ENCODE results near the gene A1CF.
"Not testable (repeated sequence)": the region's sequence is repeated elsewhere in the genome, so short reads cannot be mapped to it uniquely, and the experiment has no call there.

A1CF gene

DNA sequence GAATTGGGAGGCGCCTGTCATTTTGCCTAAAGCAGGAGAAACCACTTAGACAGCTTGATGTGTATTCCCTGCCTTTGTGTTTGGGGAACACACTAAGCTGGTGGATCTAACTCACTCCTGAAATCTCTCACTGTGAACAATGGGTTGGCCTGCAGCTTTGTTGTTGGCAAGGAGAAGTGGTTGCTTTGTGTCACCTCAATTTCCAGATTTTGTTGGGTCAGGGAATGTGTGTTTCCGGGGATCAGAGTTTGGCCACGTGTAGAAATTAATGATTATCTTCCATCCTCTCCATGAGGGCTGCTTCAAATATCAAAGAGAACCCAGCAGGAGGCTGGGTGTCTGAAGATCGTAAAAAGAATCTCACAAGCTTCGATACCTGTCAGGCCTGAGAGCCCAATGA, 27.8 kb downstream of the A1CF start:
- DNase-seq, result no peak

DNA sequence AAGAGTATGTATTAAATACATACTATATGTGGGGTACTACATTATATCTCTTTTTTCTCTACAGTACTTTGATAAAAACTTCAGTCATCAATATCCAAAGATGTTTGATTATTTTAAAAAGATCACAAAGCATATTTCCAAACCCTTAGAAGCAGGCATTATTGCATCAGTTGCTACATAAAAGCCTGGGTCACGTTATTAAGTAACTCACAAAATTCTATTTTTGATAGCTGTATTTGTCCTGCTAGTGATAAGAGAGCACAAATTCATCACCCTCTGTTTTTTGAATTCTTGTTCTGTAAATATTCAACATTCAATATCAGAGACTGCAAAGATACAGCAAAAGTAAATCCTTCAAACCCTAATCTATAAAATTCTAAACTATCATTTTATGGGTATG, 30.0 kb downstream of the A1CF start:
- no peak for DNase-seq

DNA sequence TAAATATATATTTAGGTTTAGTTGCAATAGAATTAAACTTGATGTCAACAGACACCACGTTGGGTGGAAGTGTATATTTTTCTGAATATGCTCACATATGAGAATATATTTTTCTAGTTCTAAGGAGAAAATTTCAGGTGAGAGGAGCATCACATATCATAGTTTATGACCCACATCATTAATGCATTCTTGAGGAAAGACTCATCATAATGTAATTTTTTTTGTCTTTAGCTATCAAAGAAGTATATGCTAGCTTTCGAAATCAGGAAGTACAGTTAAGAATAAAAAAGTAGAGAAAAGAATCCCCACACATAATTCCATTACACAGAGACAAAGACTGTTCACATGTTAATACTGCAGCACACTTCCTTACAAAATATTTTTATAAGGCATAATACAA, 30.4 kb downstream of the A1CF start:
- DNase-seq, result no peak

DNA sequence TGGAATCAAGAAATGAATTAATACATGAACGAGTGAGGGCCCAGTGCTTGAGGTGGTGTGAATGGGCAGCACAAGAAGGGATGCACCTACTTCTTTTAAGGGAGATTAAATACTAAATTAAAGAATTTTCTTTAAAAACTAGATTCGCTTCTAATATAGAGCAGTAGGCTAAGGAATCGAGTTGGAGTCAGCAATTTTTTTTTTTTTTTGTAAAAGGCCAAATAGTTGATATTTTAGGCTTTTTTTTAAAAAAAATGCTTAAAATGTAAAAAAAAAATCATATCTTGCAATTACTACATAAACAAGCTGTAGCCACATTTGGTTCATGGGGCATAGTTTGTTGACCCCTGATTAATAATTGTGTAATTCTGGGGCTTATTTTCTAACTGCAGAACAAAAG, 31.9 kb downstream of the A1CF start:
- no peak for DNase-seq

DNA sequence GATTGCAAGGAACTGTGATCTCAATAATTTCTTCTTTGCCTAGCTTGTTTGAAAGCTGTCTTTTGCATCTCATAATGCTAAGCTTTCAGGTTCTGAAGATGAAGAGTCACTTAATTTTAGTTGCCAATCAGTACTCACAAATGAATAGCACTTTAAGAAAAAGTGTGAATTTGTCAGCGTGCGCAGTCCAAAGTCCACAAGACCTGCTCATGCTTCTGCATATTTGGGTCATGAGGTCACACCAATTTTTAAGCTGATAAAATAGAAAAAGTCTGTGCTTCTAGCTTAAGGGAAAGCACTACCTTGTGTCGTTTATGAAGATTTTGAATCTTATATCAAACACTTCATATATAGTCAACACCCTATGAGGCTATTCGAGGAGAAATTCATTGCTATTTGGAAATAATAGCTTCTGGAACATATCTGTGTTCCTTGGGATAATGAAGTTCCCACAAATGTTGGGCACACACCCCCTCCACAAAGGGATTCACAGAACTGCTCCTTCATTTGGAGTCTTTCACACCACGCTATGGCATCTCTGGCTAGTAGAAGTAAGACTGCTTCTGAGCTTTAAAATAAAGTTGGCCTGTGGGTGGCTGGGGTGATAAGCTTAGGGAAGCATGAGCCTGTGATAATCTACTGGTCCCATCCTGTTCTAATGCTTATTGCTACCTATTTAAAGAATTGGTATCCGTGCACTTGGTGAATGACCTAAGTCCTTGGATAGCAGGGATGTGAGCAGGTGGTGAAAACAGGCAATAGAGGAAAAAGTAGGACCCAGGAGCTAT, 33.3 kb downstream of the A1CF start:
- no peak for DNase-seq

DNA sequence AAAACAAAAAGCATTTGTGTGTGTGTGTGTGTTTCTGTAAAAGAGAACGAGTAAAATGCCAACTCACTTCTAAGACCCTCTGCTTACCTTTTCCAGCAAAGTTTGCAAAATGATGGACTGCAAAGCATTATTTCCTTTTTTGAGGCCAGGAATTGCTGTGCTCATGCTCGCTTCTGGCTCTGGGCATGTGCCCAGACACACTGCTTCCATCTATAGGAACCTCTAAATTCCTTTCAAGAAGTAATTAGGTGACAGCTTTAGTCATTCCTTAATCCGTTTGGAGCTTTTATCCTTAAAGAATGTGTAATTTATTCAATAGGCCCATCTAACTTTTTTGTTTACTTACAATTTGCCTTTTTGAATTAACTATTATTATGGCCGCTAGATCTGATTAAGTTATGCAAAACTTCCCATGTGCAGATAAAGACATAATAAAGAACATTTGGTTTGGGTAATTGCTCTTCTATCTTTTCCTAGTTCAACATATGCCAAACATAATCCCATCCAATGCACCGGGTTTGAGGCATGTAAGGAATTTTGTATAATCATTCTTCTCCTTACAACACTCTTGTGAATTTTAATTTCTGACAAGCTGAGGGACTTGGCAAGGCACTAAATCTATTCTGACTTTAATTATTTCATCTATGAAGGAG, 34.7 kb downstream of the A1CF start:
- no peak for DNase-seq

DNA sequence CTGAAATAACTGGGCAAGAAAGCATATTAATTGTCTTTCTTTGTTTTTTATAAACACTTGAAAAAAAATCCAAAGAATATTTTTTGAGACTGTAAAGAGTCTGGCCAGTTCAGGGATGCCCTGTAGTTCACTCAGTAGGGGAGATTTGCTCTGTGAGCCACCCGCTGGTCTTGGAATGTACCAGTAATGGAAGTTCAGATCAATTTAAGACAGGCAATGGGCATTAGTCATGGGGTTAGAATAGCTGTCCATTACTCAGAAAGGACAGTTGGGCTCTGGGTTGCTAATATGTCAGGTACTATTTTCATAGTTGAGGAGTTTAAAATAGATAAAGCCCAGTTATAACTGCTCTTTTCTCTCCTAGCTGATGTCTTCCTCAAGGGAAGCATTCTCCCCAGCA, 38.7 kb downstream of the A1CF start:
- DNase-seq, result no peak

DNA sequence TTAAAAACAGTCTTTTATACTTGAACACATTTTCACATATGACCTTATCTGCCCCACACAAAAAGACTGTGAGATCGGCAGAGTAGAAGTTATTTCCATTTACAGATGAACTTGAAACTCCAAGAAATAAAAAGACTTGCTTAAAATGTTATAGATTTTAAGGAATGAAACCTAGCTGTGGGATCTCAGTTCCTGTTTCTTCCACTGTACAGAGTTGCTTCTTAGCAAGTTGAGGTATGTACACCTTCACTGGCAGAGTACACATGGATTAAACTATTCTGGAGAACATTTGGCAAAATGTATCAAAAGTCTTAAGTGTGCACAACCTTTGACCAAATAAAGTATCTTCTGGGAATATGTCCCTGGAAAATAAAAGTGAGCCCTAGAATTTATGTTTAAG, 48.3 kb downstream of the A1CF start:
- no peak for DNase-seq

DNA sequence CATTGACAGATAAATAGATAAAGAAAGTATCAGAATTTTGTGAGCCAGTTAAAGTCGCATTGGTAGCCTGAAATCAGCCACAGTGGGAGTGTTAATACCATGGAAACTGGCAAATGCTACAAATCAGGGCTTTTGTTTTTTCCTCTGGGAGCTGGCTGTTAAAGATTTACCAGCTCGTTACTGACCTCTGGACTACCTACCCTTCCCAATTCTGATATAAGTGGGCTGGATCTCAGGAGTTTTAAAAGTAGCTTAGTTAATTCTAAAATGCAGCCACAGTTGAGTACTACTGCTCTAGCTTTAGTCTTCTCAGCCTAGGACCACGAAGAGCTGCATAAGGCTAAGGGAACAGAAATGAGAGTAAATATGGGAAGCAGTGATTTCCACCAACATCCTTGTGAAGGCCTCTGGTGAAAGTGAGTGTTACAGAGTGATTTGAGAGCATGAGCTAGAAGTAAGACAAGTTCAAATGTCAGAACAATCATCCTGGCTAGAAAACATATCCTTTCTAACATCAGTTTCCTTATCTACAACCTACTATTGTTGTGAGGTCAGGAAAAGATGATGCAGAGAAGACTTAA, 53.2 kb downstream of the A1CF start:
- no peak for DNase-seq

DNA sequence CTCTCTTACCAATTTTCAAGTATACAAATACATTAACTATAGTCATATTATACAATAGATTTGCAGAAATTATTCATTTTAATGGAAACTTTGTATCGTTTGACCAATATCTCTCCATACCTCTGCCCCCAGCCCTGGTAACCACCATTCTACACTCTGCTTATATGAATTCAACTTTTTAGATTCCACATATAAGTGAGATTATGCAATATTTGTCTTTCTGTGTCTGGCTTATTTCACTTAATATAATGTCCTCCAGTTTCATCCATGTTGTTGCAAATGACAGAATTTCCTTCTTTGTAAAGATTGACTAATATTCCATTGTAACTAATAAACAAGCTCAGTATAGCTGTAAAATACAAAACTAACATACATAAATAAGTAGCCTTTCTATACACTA, 55.4 kb downstream of the A1CF start:
- no peak for DNase-seq

DNA sequence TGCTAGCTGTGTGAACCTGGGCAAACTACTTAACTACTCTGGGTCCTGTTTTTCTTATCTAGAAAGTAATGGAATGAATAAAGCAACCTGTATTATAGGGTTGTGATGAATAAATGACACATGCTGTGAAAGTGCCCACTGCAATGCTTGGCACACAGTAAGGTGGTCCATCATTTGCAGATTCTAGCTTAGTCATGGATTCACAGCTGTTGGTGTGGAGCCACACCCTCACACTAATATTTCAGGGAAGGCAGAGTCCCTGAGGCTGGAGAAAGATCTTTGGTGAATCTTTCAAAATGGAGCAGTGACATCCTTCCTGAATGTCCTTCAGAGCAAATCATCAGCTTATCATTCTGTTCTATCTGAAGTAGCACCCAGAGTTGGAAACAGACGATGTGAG, 60.6 kb downstream of the A1CF start:
- no peak for DNase-seq

DNA sequence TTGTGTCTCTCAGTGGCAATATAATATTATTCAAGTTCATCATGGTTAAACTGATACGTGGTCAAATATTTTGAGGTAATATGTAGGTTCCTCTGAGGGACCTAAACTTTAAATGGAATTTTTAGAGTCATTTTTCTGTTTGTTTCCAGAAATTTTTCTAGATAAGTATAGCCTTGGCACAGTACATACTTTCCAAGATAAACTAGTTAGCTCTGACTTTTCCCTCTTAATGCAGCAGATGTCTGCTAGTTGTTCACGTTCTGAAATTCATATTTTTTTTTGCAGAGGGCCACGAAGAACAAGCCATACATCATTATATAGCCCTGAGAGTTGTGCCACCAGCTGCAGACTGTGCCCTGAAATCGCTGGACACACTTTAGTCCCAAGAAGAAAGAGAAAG, 61.6 kb downstream of the A1CF start:
- DNase-seq, result no peak

DNA sequence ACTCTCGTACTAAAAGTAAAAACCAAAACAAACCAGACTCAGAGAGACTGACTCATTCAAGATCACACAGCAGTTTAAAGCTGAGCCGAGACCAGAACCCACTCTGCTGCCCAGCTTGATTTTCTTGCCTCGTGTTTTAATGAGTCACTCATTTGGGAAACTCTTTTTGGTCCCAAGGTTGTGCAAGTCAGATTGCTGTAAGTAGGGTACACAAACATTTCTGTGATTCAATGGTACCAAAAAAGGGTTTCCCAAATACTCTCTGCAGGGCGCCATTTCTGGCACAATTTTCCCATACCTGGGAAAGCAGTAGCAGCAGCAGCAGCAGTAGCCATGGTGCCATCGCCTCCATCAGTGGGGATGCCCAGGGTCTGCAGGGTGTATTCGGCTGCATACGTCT, 75.8 kb downstream of the A1CF start:
- DNase-seq, result no peak

DNA sequence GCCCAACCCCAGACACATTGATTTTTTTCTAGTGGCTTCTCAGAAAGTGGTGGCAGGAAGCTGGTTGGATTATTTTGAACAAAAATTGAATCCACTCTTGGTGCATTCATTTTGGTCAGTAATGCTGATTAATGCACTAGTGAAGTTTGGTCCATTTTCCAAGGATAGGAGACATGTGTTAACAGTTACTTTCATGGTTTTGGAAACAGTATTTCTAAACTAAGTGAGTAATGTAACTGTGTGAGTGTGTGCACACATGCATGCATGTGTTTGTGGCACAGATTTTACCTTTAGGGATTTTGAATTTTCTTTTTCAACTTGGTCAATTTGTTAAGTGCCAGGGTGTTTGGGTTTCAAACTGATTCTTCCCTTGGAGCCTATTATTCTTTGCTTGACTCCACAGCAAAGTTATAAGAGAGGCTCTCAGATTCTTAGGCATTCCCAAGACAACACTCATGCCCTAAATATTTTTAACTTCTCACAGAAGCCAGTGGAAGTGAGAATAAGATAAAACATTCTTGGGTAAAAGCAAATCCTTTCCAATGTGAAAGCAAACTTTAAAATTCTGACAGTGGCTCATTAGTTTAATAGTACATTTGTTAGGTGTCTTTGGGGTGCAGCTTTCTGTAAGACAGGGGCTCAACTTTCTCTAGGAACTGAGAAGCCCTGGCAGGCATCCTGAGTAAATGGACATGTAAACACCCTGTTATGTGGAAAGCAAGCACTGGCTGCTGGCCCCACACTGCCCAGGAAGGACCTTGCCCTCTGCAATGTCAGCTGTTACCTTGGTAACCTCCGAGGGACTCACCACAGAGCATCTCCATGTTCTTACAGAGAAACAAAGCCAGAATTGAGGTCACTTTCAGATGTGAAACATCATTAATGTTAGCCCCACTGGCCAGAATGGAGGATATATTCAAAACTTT, 77.3 kb downstream of the A1CF start:
- DNase-seq, result no peak

DNA sequence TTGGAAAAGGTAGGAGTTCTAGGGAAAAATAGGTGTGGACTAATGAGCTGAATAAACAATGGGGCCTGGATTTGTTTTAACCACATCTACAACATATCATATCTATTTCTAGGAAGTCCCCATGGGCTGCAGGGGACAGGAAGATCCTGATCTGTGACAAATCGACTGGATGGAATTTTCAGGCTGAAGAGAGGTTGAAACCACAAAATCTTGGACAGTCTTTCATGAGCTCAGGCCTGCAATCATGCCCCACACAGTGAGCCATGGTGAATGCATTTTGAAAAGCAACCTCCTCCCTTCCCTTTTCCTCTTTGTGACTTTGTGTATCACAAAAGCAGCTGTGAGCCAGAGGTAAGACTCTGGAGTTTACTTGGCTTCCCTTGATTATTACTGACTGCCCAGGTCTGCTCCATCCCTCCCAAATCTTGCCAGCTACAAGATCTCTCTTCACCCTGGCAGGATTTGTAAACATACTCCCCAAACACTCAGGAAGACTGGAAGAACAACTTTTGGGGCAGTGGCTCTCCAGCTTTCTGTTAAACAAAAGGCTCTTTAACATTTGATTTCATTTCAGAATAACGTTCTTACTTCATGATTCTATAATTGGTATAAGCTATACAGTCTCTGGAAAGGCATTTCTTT, 79.3 kb downstream of the A1CF start:
- no peak for DNase-seq

DNA sequence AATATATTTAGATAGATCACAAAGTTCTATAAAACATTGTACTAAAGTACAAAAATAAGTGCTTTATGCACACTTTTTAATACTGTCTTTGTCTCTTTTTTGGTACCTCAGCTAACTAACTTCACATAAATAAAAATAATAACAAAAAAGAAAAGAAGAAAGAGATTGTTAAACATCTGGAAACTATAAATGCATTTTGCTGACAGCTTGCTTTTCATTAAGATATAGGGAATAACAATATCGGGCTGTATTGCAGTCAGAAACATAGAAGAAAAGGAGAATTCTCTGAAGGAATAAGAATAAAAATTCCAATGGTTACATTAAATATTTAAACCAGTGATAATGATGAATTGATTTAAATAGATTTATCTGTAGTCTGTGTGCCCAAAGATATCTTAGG, 85.8 kb downstream of the A1CF start:
- no peak for DNase-seq

DNA sequence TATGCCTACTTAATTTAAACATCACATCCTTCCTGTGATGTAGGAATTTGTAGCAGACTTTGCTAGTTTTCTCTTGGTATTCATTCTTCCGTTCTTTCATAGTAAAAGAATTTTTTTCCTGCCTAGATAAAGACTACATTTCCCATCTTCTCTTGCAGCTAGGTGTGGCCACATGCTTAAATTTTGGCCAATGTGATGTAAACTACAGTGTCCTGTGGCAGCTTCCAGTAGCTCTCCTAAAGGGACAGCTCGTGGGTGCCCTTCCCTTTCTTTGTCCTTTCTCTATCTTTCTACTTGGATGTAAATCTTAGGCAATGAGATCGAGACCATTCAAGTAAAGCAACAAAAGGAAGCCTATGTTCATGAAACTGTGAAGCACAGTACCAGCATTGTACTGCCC, 87.1 kb downstream of the A1CF start:
- no peak for DNase-seq

DNA sequence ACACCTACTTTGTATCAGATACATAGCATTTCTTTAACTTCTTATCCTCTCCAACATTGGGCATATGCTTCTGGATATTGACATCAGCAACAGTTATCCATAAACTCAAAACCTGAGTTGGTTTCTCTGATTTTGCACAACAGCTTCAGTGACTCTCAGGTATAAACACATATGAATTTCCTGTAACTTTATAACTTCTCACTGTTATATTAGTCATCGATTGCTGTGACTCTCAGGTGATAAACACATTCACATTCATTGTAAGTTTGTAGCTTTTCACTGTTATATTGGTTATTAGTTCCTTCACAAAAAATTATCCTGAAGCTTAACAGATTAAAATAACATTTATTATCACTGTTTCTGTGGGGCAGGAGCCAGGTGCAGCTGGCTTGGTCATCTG, 88.7 kb downstream of the A1CF start:
- no peak for DNase-seq

DNA sequence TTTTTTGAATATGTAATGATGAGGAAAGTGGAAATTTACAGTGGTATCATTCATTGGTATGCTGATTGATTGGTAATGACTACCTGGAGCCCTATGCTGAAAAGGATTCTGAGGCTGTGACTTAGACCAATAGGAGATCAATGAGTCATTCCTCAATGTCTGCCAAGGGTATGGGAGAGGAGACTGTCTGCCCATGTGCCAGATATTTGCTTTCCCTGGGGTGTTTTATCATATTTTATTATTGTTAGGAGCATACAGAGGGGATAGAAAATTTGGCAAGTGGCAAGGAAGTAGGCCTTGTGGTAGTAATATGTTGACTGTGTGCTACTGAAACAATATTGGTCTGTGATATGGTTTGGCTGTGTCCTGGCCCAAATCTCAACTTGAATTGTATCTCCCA, 90.9 kb downstream of the A1CF start:
- no peak for DNase-seq

DNA sequence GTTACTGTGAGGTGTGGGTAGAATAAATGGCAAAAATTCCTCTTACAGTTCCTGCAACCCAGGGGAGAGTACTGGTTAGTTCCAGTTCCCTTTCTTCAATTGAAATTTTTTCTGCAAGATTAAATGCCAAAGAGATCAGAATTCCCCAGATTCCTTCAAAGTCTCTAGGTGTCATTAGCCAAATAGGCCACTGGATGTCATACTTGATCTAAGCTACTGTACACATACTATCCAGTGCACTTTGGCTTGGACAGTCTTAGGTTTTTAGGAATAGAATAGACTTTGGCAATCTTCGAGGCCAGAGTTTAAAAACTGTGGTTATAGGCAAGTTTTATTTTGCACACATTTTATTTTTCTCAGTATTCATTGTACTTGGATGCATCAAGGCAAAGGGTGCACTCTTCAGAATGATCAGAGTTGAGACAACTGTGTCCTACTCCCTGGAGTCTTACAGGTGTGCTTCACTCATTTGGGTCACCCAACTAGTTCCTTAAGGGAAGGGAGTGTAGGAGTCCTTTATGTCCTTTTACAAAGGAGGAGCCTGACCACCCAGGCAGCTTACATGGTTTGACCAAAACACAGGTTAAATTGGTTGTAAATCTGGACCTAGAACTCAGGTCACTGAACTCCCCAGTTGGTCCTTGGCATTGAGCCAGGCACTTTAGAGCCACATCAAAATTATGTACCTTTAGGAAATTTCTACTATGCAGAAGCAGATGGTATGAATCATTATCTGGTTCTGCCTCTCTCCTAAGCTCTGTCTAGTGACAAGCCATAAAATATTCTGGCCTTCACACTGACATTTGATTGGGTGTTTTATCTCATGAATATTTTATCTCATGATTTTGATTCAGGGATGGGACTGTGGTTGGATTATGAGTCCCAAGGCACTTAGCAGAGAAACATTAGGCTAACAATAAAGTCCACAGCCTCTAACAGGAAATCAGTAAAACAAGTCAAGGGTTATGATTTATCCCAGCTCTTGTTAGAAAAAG, 96.2 kb downstream of the A1CF start:
- no peak for DNase-seq

DNA sequence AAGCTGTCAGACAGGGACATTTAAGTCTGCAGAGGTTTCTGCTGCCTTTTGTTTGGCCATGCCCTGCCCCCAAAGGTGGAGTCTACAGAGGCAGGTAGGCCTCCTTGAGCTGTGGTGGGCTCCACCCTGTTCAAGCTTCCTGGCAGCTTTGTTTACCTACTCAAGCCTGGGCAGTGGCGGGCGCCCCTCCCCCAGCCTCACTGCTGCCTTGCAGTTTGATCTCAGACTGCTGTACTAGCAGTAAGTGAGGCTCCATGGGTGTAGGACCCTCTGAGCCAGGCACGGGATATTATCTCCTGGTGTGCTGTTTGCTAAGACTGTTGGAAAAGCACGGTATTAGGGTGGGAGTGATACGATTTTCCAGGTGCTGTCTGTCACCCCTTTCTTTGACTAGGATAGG, 97.5 kb downstream of the A1CF start:
- not testable (repeated sequence) for DNase-seq

All from T-helper 1 cell (primary cell).